Upper lobe of left lung (tissue), 4 donors: ENCODE data around the gene GRHL1.

Source experiments
- POLR2A ChIP-seq, 4 donors: fragments of 450-650 bp; IDR thresholded peaks; one replicate each; pipeline ENCODE4 v1.5.1; 2016 to 2017; ENCODE audit warnings: antibody characterized with exemption in 4 of 4, mild to moderate bottlenecking in 2 of 4
- POLR2AphosphoS5 ChIP-seq, 2 donors: sonication (generic); formaldehyde crosslinking; IDR thresholded peaks; one replicate each; pipeline ENCODE4 v1.5.1; 2017; ENCODE audit warnings: antibody characterized with exemption in 2 of 2
- TF ChIP-seq, protein P1 (sequence below), 6 experiments: fragments of 450-650 bp in 4 of 6; fragments of 200-600 bp in 2 of 6; sonication (generic) in 2 of 6; IDR thresholded peaks; one replicate each; pipeline ENCODE4 v1.5.1; 2016 to 2019; ENCODE audit warnings: antibody characterized with exemption in 6 of 6

DNA sequence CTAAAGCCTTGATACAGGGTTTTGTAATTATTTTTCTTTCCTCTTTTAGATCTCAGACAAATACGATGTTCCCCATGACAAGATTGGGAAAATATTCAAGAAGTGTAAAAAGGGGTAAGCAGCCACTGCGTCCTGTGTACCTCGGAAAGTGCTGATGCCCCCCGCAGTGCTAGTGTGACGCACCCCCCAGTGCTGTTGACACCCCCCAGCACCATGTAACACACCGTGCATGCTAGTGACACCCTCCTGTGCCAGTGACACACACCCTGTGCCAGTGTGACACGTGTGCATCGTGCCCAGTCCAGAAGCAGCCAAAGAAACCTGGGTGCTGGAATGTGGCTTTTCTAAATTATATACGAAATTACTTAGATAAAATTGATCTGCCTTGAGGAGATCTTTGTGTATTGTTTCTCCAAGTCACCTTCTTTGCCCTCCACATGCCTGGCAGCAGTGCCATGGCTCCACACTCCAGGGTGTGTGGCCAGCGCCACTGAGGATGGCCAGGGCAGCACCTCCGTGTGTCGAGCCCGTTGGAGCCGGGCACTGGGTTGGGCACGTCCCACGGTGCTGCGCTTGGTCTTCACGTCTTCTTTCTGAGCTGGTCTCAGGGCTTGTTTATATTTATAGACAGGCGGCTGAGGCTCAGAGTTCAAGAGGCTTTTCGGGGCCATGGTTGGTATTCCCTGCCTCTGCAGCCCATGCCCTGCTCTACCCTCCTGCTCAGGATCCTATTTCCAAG, 47.6 kb downstream of the GRHL1 start:
- TF ChIP-seq, protein P1, sequence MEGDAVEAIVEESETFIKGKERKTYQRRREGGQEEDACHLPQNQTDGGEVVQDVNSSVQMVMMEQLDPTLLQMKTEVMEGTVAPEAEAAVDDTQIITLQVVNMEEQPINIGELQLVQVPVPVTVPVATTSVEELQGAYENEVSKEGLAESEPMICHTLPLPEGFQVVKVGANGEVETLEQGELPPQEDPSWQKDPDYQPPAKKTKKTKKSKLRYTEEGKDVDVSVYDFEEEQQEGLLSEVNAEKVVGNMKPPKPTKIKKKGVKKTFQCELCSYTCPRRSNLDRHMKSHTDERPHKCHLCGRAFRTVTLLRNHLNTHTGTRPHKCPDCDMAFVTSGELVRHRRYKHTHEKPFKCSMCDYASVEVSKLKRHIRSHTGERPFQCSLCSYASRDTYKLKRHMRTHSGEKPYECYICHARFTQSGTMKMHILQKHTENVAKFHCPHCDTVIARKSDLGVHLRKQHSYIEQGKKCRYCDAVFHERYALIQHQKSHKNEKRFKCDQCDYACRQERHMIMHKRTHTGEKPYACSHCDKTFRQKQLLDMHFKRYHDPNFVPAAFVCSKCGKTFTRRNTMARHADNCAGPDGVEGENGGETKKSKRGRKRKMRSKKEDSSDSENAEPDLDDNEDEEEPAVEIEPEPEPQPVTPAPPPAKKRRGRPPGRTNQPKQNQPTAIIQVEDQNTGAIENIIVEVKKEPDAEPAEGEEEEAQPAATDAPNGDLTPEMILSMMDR (IDR thresholded peaks at IDR 0.05) = no peak
- TF ChIP-seq POLR2A (IDR thresholded peaks at IDR 0.05) (no peak), POLR2AphosphoS5 (IDR thresholded peaks at IDR 0.05) (no peak)
